CD4-positive, alpha-beta T cell (primary cell): ENCODE measurements around the gene PRLHR. TPM values are rescaled to one million over a fixed set of nuclear protein-coding genes. Genes with fewer than 3 reads are reported as not detected.
"Not testable (repeated sequence)": the region's sequence is repeated elsewhere in the genome, so short reads cannot be mapped to it uniquely, and the experiment has no call there.

Experiments used
- ATAC-seq: fragments of 200-7000 bp; cut with Tn5 transposase; one replicate; pipeline ENCODE4 v1.10.0; 2022; ENCODE audit warnings: mild to moderate bottlenecking; ENCODE audit not compliant: poor library complexity
- CTCF ChIA-PET: fragments of 350-600 bp; sonication (Branson Sonifier 250); formaldehyde crosslinking; loops from one replicate; lab custom pipeline; 2021; ENCODE audit warnings: antibody characterized with exemption, inconsistent platforms; lab: Charles Lee
- POLR2A ChIA-PET: fragments of 350-600 bp; sonication (Branson Sonifier 250); formaldehyde crosslinking; loops from one replicate; lab custom pipeline; 2021; ENCODE audit warnings: antibody characterized with exemption, inconsistent platforms; lab: Charles Lee
- DNase-seq, 14 experiments: peaks; one replicate each; pipeline ENCODE4 v3.0.0-alpha.2; 2013 to 2020; ENCODE audit warnings: mixed read lengths in 2 of 14
- H3K27ac ChIP-seq, 2 donors: one replicate each; pipeline versions ENCODE4 v1.5.1 to v1.7.0; 2013; ENCODE audit warnings: low read length in 2 of 2, low read depth in 1 of 2, mild to moderate bottlenecking in 1 of 2
- H3K27me3 ChIP-seq, 2 experiments: 1 replicate in 1 of 2; 2 replicates in 1 of 2; pipeline versions ENCODE4 v1.6.1 to v1.7.0; 2013; ENCODE audit warnings: low read length in 2 of 2, control low read depth in 1 of 2, mild to moderate bottlenecking in 1 of 2, moderate library complexity in 1 of 2; ENCODE audit not compliant: insufficient read depth in 2 of 2, control insufficient read depth in 1 of 2
- H3K36me3 ChIP-seq: one replicate; pipeline ENCODE4 v1.6.1; 2013; ENCODE audit warnings: low read length, control low read depth; ENCODE audit not compliant: insufficient read depth
- H3K4me1 ChIP-seq: one replicate; pipeline ENCODE4 v1.6.1; 2013; ENCODE audit warnings: low read length, control low read depth; ENCODE audit not compliant: insufficient read depth
- H3K4me3 ChIP-seq: one replicate; pipeline ENCODE4 v1.5.1; 2013; ENCODE audit warnings: mild to moderate bottlenecking, low read length, moderate library complexity
- H3K9me3 ChIP-seq, 2 experiments: 1 replicate in 1 of 2; 2 replicates in 1 of 2; pipeline versions ENCODE4 v1.6.1 to v1.7.0; 2013; ENCODE audit warnings: low read length in 2 of 2, mild to moderate bottlenecking in 2 of 2, control low read depth in 1 of 2, moderate library complexity in 1 of 2; ENCODE audit not compliant: control insufficient read depth in 1 of 2, insufficient read depth in 1 of 2
- H3K27ac Mint-ChIP-seq: one replicate; pipeline ENCODE4 v1.8.0; 2020; ENCODE audit warnings: mixed read lengths
- H3K27me3 Mint-ChIP-seq: one replicate; pipeline ENCODE4 v1.8.0; 2021; ENCODE audit warnings: mixed read lengths
- H3K36me3 Mint-ChIP-seq: one replicate; pipeline ENCODE4 v1.8.0; 2021; ENCODE audit warnings: low read depth, mixed read lengths
- H3K4me1 Mint-ChIP-seq: one replicate; pipeline ENCODE4 v1.8.0; 2021; ENCODE audit warnings: low read depth, mixed read lengths
- H3K4me3 Mint-ChIP-seq: one replicate; pipeline ENCODE4 v1.8.0; 2020; ENCODE audit warnings: mild to moderate bottlenecking, mixed read lengths
- H3K9me3 Mint-ChIP-seq: one replicate; pipeline ENCODE4 v1.8.0; 2020; ENCODE audit warnings: mixed read lengths
- CTCF ChIP-seq: fragments of 200-600 bp; IDR thresholded peaks from one replicate; pipeline ENCODE4 v1.8.0; 2022; ENCODE audit warnings: antibody characterized with exemption, mild to moderate bottlenecking
- intact Hi-C, 2 experiments: fragments of 100-400 bp; cut with DNase I in 1 of 2; cut with micrococcal nuclease in 1 of 2; formaldehyde crosslinking; loops; one replicate each; pipeline versions ENCODE4 v1.15.1 to v1.9.0; 2023 to 2025; cut with DNase I, micrococcal nuclease
- total RNA-seq, 174 experiments: library from RNA in 2 of 174; stranded (reverse) in 2 of 174; gene quantifications; one replicate each; pipeline ENCODE4 v1.2.3 and lab custom pipeline; 2021 to 2026

Gene PRLHR
- total RNA-seq, 2 experiments from 2014 or later: not detected

GRCh38 chr10:118624747-118625146 lies 29.3 kb upstream of the PRLHR start:
- ATAC-seq: no peak
- Histone ChIP-seq H3K27ac (no peak overlapping the region), H3K36me3 (no peaks in the 10 kb centered on the region), H3K9me3 (no peaks in the 10 kb centered on the region), H3K4me1 (peaks cover 16% of the 10 kb centered on the region), H3K27me3 (no peaks in the 10 kb centered on the region), H3K4me3 (no peak overlapping the region)
- peaks cover 30% of the 10 kb centered on the region for H3K4me1 Mint-ChIP-seq
- H3K36me3 Mint-ChIP-seq: no peaks in the 10 kb centered on the region
- ChIA-PET CTCF (no interaction called here), POLR2A (no interaction called here)
- no peak for TF ChIP-seq CTCF
- H3K4me3 Mint-ChIP-seq: no peak overlapping the region
- intact Hi-C loops: no loop called here
- DNase-seq: no peak
- H3K27me3 Mint-ChIP-seq: no peaks in the 10 kb centered on the region
- no peak overlapping the region for H3K27ac Mint-ChIP-seq
- H3K9me3 Mint-ChIP-seq: no peaks in the 10 kb centered on the region

GRCh38 chr10:118621304-118621942 lies 26.0 kb upstream of the PRLHR start:
- intact Hi-C loops: loop anchor here in 1 of 2 experiments (2.0 kb wide), 1 partner anchor 37 kb away; no protein-coding TSS in a partner anchor
- peaks cover 16% of the 10 kb centered on the region for H3K4me1 ChIP-seq
- H3K36me3 ChIP-seq: no peaks in the 10 kb centered on the region
- Mint-ChIP-seq H3K27me3 (no peaks in the 10 kb centered on the region), H3K4me3 (peak overlapping the region; percentile 35), H3K27ac (peak overlapping the region; percentile 60), H3K4me1 (peaks cover 30% of the 10 kb centered on the region), H3K36me3 (no peaks in the 10 kb centered on the region), H3K9me3 (no peaks in the 10 kb centered on the region)
- H3K4me3 ChIP-seq: no peak overlapping the region
- peak; percentile 82 for ATAC-seq
- H3K9me3 ChIP-seq: no peaks in the 10 kb centered on the region
- H3K27me3 ChIP-seq: no peaks in the 10 kb centered on the region
- ChIA-PET POLR2A (interaction anchor here (0.6 to 1.0 kb wide), 4 partner anchors 43 to 133 kb away, joined by 3 read pairs; partner anchors contain the start of gene CACUL1), CTCF (interaction anchor here (0.7 to 1.0 kb wide), 3 partner anchors 10 to 53 kb away, joined by 3 to 8 read pairs (median 3); no protein-coding TSS in a partner anchor)
- peak in 11 of 14 experiments; percentile 3 to 59 (median 30) for DNase-seq
- TF ChIP-seq CTCF: no peak
- H3K27ac ChIP-seq: no peak overlapping the region

DNA sequence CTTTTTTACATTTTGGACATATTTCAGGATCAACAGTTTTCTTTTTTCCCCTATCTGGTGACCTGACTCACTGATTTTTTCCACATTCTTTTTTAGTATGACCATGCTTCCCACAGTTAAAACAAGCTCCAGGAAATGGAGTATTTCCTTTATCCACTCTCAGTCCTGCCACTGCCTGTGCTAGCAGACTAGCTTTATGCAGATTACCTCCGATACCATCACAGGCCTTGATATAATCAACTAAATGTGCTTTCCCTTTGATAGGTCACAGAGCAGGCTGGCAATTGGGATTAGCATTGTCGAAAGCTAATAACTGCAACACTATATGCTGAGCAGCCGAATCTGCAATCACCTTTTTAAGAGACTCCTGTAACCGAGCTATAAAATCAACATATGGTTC lies 18.4 kb upstream of the PRLHR start:
- ATAC-seq, H3K4me3 ChIP-seq, H3K27ac Mint-ChIP-seq, H3K4me3 Mint-ChIP-seq, H3K36me3 Mint-ChIP-seq, H3K4me1 ChIP-seq, H3K27me3 Mint-ChIP-seq, POLR2A ChIA-PET, H3K9me3 ChIP-seq, H3K27ac ChIP-seq, H3K9me3 Mint-ChIP-seq, H3K4me1 Mint-ChIP-seq, DNase-seq, intact Hi-C loops, H3K36me3 ChIP-seq, H3K27me3 ChIP-seq: not testable (repeated sequence)
- CTCF ChIA-PET: interaction anchor here (1.1 kb wide), 1 partner anchor 17 kb away, joined by 3 read pairs; no protein-coding TSS in a partner anchor
